ENCODE results near the gene ZNF777. TPM values are rescaled to one million over a fixed set of nuclear protein-coding genes. Genes with fewer than 3 reads are reported as not detected.

Gene ZNF777
- total and polyA plus RNA-seq, 11 donors = 6.5 to 10.7 (median 7.5) TPM

DNA sequence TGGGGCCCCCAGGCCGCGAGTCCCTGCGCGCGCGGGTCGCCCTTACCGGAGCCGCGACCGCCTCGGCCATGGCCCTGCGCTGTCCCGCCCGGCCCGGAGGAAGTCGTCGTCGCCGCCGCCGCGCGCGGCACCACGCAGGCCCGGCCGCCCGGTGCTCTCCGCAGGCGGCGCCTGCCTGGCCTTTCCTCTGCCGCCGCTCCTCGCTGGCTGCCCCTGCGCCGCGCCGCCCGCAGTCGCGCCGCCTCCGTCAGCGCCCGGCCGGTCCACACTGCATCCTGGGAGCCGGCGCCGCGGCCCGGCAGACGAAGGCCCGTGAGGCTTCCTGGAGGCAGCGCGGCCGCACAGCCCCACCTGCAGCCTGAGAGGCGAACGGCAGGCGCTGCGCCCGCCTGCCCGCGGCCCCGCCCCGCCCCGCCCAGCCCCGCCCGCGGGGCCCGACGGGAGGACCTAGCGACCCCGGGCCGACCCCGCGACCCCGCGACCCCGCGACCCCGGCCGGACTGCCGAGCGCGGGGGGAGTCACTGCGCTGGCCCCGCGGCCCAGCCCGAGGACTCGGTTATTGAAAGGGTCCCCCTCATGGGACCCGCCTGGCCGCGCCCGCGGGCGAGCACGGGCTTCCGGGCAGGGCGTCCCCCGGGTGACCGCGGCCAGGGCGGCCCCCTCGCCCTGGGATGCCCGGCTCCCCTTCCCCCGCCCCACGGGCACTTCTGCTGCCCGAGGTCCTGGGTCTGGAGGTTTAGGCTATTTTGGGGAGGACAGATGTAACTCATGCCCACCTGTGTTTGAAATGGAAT lies 36.8 kb upstream of the ZNF777 start, which contains the start of gene ZNF746:
Gene ZNF746 (minus strand): TSS at position 343 of the 795 bp plus-strand sequence. CDS start 273 bp downstream, at position 70.
- peak within 1 kb of the TSS; percentile 53 to 89 (median 75) for H3K4me3 ChIP-seq
- peaks cover 0 to 19% (median 15%) of the 10 kb centered on the region in 9 donors for H3K36me3 ChIP-seq
- no peaks in the 10 kb centered on the region for H3K27me3 ChIP-seq
- H3K4me1 ChIP-seq = peaks cover 0 to 30% (median 19%) of the 10 kb centered on the region in 12 donors
- ATAC-seq = peak; percentile 56 to 96 (median 91)
- H3K9me3 ChIP-seq = no peaks in the 10 kb centered on the region
- peak within 1 kb of the TSS; percentile 67 to 90 (median 82) for H3K27ac ChIP-seq
- DNase-seq = peak; percentile 78 to 93 (median 85)
- TF ChIP-seq POLR2A (IDR thresholded peaks at IDR 0.05) = peak in 1 of 2 donors; percentile 27
- TF ChIP-seq, protein P1, sequence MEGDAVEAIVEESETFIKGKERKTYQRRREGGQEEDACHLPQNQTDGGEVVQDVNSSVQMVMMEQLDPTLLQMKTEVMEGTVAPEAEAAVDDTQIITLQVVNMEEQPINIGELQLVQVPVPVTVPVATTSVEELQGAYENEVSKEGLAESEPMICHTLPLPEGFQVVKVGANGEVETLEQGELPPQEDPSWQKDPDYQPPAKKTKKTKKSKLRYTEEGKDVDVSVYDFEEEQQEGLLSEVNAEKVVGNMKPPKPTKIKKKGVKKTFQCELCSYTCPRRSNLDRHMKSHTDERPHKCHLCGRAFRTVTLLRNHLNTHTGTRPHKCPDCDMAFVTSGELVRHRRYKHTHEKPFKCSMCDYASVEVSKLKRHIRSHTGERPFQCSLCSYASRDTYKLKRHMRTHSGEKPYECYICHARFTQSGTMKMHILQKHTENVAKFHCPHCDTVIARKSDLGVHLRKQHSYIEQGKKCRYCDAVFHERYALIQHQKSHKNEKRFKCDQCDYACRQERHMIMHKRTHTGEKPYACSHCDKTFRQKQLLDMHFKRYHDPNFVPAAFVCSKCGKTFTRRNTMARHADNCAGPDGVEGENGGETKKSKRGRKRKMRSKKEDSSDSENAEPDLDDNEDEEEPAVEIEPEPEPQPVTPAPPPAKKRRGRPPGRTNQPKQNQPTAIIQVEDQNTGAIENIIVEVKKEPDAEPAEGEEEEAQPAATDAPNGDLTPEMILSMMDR (IDR thresholded peaks at IDR 0.05) = peak in 10 of 12 donors; percentile 26 to 90 (median 62)
- 0 to 1% (median 0%) methylated on average over 33 to 109 of the region's 109 CpGs for WGBS, 4 donors
- intact Hi-C loops (cut with DNase I) = loop anchor here in 5 of 10 donors (2.0 to 10.0 kb wide), 7 partner anchors 75 to 237 kb away; partner anchors contain the start of gene ZNF783 (in 2 of the 5)

DNA sequence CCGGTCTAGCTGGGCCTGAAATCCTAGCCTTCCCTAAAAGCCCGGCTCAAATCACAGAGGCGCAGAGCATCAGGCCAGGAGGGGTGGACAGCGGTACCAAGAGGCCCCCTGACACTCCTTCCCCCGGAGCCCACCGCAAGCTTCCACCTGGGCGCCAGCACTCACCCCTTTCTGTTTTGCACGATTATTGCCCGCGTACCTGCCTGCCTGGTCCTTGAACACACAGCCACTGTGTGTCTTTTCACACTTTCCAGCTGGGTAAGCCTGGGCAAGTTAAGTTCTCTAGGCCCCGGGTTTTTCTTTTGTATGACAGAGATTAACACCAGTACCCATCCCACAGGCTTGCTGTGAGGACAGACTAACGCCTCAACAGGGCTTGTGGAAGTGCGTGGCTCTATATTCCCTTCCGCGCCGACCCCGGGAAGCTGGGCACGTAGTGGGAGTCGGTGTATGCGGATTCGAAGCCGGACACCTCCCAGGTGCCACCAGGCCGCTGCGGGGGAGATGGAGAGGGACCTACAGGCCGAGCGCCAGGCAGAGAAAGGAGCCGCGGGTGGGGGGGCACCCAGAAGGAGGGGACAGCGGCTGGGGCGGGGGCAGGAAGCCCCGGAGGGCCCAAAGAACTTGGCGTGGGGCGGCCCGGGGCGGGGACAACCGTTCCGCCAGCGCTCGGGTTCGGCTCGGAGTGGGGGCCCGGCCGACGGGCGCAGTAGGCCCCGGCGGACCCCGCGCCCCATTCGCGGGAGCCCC lies 36.0 kb upstream of the ZNF777 start:
- Histone ChIP-seq H3K9me3 (no peaks in the 10 kb centered on the region), H3K36me3 (peaks cover 0 to 27% (median 23%) of the 10 kb centered on the region in 9 donors), H3K27ac (peak overlapping the region; percentile 67 to 90 (median 82)), H3K27me3 (no peaks in the 10 kb centered on the region), H3K4me3 (peak overlapping the region; percentile 53 to 89 (median 75)), H3K4me1 (peaks cover 0 to 30% (median 19%) of the 10 kb centered on the region in 12 donors)
- intact Hi-C loops (cut with DNase I) = loop anchor here in 5 of 10 donors (2.0 to 10.0 kb wide), 6 partner anchors 75 to 234 kb away; partner anchors contain the start of gene ZNF783 (in 2 of the 5)
- TF ChIP-seq, protein P1 (IDR thresholded peaks at IDR 0.05) = no peak
- TF ChIP-seq POLR2A (IDR thresholded peaks at IDR 0.05) = no peak
- 4 to 7% (median 5%) methylated on average over 12 to 51 of the region's 51 CpGs for WGBS, 4 donors
- peak; percentile 28 to 64 (median 45) for ATAC-seq
- DNase-seq = peak; percentile 68 to 80 (median 70)

DNA sequence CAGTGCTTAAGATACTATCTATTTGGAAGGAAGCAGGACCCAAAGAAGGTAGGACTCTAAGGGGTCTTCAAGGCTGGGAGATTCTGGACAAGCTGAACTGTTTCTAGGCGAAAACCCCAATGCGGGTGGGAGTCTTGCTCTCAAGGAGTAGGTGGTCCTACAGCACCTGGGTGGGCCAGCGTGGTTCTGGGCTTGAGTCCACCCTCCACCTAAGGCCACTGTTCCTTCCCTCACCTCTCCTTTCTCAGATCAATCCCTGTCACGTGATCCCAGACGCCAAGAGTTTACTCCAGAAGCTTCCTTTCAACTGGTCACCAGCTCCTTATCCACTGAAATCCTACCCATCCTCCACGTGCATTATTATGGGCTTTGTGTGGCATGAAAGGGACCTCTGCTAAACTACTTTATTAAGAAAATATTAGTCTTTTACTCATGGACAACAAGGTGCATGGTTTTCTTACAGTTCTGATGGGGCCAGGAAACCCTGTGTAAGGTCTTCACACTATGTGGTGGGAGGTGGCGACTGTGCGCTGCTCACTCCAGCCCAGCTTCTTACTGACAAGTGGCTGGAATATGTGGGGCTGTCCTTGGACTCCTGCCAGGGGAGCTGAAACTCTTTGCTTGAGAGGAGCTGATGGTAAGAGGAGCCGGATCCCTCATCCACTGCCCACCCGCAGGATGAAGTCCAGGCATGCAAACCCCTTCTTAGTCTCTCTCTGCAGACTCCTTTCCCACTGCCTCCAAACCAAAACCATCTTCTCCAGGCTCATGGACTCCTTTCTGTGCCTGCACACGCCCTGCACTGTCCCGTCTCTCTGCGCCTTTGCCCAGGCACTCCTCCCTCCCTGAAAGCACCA lies 35.2 kb upstream of the ZNF777 start:
- H3K27ac ChIP-seq = peak overlapping the region in 7 of 12 donors; percentile 65 to 90 (median 81)
- peak; percentile 71 to 85 (median 83) for DNase-seq
- no peaks in the 10 kb centered on the region for H3K27me3 ChIP-seq
- H3K36me3 ChIP-seq = peaks cover 0 to 35% (median 32%) of the 10 kb centered on the region in 9 donors
- H3K4me1 ChIP-seq = peaks cover 0 to 30% (median 19%) of the 10 kb centered on the region in 12 donors
- ATAC-seq = peak; percentile 8 to 50 (median 42)
- intact Hi-C loops (cut with DNase I) = loop anchor here in 5 of 10 donors (2.0 to 10.0 kb wide), 6 partner anchors 74 to 233 kb away; partner anchors contain the start of gene ZNF783 (in 2 of the 5)
- H3K4me3 ChIP-seq = peak overlapping the region in 11 of 12 donors; percentile 53 to 89 (median 75)
- 37 to 48% (median 38%) methylated on average over 12 to 13 of the region's 13 CpGs for WGBS, 4 donors
- no peaks in the 10 kb centered on the region for H3K9me3 ChIP-seq
- no peak for TF ChIP-seq POLR2A (IDR thresholded peaks at IDR 0.05)
- TF ChIP-seq, protein P1 (IDR thresholded peaks at IDR 0.05) = no peak

All from heart left ventricle (tissue), 16 donors.